ENCODE results near the gene ZNF148.

The ZNF148 gene

DNA sequence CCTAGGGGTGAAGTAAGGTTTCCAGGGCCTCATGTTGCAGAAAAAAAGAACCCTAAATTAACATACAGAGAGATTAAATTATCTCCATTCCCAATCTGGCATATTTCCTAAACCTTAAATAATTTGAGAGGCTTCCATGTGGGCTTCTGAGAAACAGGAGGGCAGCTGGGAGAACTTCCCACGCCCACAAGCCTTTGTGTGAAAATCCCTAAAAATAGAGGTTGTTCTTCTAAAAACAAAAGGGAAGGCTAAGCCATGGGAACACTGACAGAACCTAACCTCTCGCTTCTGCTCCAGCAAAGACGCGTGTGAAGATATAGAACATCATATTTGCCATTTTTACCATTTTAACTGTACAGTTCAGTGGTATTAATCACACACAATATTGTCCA, 161.8 kb downstream of the ZNF148 start:
- DNase-seq = no peak

DNA sequence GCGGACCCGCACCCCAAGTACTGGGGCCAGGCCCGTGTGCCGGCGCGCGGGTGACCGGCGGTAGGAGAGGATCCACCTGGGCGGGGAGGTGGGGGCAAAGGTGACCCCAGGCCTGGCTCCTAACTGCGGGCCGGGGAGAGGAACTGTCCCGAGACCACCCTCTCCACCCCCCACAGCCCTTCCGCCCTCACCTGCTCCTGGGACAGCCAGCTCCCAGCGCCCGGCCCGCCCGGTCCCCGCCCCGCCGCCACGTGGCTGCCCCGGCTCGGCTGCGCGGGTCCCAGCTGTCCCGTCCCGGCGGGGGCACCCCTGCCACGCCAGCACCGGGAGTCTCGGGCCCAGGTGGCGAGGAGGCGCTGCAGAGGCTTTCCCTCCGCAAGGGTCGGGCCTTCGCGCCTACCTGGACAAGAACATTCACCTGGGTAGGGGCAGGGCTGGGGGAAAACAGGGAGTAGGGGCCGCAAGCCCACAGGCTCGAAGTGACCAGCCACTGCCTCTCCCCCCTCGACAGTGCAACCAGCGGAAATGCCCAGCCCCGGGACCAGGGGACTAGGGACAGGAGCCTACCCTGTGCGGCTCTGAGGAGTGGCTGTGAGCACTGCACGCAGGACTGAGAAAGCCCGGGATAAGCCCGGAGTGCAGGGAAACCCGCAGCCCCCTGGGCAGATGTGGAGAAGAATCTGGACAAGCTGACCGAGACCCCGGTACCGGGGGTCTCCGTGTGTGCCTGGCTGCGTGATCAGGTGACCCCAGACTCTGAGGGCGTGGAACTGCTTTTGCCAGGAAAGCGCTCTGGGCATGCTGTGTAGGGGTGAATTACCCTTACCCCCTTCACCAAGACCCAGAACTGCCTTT, 162.4 kb downstream of the ZNF148 start, which contains the start of gene SLC12A8:
TSS of gene SLC12A8 (minus strand) at position 240 of the 855 bp plus-strand sequence. CDS start 1,399 bp downstream, outside the sequence.
- DNase-seq = no peak

DNA sequence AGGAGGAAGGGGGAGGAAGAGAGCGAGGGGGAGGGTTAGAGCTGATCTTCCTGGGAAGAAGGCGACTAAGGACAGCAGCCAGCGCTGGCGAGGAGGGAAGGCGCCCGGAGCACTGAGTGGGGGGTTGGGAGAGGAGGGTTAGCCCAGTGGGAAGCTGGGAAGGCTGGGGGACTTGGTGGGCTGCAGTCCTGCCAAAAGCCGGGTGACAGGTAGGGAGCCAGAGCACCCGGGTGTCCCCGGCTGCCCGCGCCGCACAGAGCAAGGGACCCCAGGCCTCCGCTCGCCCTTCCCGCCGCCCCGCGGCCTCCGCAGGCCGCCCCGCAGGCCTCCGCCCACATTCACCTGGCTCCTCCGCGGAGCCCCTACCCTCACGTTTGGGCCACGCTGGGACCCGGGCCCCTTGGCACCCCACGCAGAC, 163.0 kb downstream of the ZNF148 start:
- DNase-seq = no peak

DNA sequence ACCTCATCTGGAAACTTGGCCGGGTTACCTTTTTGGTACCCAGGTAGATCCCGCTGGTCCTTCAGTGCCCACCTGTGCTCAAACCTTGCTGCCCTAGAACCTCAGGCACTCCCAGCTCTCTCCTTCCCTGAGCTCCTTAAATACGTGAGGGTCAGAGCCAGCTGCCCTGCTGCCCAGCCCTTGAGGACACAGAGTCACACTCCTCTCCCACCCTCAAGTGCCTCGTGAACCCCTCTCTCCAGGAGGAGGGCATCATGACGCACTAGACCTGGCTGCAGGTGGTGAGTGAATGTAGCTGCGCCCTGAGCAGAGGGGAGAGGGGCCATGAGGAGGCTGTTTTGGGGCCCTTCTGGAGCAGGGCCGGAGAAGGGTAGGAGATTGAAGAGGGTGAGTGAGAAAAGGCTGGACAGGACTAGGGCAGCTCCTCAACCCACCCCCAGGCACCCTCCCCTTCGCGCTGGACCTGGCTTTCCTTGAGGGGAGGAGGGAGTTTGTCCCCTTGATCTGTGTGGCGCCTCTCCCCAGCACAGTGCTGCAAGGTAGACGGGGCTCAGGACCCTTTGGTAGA, 163.5 kb downstream of the ZNF148 start:
- DNase-seq = no peak

DNA sequence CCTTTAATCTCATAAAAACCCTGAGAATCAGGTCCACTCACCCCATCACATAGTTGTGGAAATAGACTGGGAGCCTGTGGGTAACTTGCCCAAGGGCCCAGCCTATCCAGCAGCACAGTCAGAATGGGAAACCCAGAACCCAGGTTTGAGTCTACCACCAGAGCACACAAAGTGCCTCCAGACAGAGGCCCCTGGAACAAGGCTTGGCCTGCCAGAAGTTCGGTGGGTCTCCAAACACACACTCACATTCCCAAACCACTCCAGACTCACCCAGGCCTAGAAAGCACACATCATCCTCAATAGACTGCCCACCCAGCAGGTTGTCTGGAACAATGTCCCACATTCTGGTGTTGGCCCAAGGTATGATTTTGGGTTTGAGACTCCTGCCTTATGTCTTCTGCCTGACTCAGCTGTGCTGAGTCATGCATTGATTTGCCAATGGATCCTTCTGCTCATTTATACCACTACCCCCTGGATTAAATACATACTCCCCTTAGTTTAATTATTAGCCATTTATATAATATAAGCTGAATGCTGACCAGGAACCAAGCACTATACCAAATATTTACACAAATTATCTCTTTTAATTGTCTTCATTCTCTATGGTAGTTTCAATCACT, 167.1 kb downstream of the ZNF148 start:
- no peak for DNase-seq

DNA sequence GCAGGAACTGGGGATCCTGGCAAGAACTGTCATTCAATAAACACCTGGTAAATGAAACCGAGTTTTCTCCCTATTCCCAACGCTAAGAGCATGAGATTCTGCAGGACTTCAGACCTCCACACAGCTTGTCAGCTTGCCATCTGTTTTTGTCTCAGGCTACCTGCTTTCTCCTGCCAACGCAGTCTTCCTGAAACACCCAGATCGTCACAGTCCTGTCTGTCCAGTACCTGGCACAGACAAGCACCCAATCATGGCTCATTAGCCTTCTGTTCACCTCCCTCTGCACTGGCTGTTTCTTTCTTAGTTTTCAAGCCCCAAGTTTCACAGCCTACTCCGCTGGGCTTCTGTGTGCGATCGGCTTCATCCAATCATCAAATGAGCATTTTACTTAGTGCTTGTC, 167.6 kb downstream of the ZNF148 start:
- DNase-seq = no peak

DNA sequence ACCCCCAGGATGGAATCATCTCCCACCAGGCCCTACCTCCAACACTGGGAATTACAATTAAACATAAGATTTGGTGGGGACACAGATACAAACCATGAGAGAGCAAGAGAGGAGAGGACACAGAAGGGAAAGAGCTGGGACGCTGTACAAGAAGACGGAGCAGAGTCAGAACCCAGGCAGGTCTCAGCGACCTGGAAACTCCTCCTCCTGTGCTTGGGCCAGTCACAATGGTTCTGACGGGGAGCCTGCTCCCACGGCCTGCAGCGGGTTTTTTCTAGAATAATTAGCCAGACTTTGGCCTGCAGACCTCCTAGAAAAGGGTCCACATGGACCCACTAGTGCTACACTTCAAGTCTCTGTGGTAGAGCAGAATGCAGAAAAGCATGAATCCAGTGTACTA, 168.2 kb downstream of the ZNF148 start:
- no peak for DNase-seq

DNA sequence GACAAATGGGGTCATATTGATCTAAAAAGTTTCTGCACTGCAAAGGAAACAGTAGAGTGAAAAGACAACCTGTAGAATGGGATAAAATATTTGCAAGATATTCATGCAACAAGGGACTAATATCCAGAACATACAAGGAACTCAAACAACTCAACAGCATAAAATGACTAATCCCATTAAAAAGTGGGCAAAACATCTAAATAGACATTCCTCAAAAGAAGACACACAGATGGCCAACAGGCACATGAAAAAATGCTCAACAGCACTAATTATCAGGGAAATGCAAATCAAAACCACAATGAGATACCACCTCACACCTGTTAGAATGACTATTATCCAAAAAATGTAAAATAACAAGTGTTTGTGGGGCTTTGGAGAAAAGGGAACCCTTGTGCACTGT, 171.4 kb downstream of the ZNF148 start:
- DNase-seq = no peak

DNA sequence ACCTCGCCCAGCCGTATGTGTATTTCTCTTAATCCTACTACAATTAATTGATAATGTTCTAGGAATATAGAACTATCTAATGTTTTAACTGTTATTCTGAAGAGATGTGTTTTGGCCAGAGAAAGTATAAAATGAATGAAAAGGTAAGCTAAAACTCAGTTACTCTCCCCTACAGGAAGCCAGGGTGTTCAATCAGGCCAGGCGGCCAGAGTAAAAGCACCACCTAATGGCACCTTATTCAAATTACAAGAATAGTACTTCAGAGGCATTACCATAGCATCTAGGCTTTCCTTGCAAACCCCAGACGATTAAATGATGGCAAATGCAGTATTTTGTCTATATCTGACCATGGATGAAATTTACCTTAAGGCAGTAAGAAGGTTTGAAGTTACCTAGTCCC, 172.9 kb downstream of the ZNF148 start:
- DNase-seq = peak; percentile 39

DNA sequence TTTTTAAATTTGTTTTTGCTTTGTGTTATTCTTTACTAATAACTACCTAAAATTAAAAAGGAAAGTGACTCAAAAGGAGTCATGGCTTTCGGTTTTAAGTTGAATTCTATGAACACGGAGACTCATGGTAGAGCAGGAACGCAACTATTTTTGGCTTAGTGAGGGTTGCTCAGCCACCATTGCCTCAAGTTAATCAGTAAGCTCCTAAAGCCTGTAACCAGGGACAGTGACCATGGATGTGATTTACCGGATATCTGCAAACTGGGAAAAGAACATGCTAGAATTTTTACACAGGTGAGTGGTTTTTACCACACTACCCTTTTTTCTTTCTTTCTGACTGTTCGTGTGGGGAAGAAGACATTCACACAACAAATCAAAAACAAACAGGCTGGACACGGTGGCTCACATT, 174.4 kb downstream of the ZNF148 start:
- peak; percentile 45 for DNase-seq

DNA sequence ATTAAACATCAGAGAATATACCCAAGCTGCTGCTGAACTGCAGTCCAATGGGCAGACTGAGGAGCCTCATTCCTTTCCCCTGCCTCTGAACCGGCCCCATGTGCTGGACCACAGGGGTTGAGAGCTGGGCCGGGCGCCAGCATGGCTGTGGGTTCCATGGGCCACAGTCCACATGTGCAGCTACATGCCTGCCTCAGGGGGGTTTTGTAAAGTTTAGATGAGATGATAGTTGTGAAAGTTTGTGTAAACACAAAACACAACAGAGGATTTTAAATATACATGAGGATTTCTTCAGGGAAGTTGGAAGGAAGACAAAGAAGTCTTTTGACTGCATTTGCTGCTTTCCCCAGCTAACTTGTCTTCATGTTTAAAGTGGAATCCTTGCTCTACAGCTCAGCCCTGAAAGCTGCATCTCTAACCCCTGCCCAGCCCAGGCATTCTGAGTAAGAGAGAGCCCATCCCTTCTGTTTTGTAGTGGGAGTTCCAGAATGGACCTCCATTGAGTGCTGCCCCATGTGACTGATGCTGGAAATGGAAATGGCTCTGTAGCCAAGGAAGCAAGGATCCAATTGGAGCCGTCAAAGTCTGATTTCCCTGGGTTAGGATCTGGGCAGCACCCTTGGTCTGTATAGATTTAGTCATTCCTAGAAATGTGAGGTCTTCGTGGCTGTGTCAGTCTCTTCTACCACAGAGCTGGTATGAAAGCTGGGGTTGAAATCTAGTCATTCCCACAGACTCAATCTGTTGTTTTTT, 180.1 kb downstream of the ZNF148 start:
- peak; percentile 48 for DNase-seq

DNA sequence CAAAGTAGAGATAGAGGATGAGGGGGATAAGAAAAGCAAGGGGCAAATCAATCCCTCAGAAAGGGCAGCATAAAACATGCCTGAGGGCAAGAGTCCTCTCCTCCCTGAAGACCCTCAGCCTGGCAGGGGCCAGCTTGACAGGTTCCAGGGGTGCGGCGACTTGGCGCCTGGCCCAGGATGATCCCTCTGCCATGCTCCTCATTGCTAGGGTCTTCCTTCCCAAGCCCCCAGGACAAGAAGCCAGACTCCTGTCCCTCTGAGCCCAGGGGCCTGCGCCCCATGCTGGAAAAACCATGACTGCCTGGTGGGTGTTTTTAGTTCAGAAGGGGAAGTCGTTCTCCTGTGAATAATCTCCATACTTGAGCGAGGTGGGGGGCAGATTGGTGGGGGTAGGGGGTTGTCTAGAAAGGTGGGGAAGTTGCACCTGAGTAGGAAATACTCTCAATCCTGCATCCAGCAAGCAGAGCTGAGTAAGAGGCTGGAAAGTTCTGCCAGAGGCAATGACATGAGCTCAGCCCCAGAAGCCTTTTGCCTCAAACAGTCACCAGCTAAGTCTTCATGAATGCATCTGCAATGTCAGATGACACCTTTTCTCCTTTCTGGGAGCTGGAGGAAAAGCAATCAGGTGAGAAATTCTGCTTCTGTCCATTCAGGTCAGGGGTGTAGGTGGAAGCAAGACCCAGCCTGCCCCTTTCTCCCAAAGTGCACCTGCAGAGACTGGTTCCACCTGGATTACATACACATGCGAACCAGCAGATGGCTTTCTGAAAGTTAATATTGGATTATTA, 180.9 kb downstream of the ZNF148 start:
- DNase-seq = no peak

DNA sequence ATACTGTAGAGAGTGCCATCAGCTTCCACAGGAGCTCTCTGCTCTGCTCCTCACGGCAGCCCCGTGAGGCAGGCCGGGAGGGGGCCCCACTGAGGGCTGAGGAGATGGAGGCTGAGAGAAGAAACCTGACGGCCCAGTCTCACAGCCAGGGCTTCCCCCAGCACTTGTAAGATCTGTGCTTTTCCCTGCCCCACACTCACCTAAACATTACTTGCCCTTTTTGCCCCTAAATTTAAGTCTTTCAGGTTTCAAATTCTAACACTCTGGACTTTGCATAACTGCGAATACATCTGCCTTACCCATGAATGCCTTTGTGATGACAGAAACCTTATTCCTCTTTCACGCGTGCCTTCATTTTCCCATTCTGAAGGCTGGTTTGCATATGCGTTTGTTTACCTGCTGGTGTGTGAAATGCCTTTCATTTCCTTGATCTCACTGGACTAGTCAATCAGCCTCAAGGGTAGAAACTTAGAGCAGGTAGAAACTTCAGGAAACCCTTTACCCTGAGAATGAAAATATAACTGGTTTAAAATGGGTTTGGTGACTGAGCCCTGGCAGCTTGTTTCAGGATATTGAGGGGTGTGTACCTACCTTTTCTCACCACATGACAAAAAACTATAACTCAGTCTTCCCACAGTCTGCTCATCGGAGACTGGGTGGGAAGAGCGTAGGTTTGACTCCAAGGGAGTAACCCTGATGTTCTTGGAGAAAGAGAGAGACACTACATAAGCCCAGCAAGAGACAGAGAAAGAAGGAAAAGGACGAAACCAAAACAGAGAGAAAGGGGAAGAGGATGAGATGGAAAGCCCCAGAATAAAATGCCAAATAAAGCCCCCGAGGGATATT, 182.7 kb downstream of the ZNF148 start:
- no peak for DNase-seq

DNA sequence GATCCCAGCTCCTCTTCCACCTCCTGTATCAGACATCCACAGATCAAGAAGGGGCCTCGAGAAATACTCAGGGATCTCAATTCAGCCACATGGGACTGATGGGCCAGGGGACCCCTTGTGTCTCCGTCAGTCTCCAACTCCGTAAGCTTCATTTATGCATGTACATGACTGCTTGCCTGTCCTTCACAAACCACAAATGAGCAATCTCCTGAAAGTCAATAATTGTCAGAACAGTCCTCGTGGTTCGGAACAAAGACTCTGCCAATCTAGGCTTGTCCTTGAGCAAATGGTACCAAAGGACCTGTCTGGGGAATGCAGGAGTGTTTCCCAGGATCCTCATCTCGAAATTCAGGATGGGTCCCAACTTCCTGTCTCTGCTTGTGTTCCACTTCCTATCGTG, 183.4 kb downstream of the ZNF148 start:
- DNase-seq = no peak

DNA sequence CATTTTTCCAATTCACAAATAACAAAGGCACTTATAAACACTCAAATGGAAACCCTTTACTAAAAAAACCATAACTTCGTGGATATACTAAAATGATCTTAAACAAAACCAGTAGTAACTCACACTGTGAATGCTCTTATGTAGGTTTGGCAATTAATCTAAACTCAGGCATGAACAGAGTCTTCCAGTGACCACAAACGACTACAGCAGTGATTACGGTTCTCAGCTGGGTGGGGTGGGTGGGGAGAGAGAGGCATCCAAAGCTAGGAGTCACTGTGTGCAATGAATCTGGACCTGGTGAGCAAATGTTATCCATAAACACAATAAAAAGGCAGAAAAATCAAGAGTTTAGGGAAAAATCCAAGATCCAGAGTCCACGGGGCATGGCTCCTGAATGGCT, 183.9 kb downstream of the ZNF148 start:
- no peak for DNase-seq

DNA sequence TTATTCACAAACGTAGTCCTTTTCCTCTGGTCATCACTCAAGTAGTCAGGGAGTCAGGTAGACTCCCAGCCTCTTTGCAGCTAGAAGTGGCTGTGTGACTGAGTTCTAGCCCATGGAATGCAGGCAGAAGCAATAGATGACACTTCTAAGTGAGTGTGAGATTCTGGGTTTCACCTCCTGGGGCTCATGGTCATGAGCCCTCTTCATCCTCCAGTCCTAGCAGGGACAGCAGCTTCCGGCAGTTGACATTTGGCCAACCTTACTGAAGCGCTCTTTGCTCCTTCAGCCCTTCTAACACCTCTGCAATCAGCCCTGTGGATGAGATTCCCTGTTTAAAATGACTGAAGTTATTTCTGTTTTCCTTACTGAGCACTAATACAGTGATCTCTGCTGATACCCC, 184.3 kb downstream of the ZNF148 start:
- DNase-seq = no peak

DNA sequence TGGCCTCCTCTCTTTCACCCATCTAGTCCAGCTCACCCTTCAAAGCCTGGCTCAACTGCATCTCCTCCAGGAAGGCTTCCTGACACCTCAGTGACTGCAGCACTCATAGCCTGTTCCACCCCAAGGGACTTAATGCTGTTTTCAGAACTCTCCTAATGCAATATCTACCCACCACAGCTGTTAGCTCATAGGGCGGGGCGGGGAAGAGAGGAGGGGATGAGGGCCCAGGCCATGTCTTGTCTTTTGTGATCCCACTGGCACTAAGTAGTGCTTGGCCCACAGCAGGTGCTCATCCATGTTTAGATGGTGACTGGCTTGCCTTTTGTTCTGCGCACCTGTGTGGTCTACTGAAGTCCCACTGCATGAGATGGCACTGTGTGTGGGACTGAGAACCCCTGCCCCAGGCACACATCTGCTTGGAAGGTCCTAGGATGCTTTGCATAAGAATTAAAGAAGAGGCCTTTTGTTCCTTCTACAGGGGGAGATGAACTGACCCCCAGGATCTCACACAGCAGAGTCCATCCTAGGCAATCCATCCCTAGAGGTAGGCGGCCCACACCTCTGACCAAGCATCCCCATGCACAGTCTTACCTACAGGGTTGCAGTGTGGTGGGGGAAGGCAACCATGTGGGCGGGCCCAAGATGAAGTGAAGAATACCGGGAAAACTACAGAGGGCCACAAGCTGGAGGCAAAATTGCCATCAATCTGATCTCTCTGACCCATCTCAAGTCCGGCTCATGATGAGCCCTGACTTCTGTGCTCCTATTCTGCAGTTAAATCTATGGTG, 185.6 kb downstream of the ZNF148 start:
- no peak for DNase-seq

DNA sequence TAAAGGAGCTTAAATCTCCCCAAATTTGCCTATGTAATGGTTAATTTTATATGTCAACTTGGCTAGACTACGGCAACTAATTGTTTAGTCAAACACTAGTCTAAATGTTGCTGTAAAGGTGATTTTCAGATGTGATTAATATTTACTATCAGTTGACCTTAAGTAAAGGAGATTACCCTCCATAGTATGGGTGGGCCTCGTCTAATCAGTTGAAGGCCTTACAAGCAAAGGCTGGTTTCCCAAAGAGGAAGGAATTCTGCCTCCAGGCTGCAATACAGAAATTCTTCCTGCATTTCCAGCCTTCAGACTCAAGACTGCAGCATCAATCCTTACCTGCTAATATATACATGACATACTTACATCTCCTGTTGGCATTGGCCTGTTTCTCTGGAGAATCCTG, 186.2 kb downstream of the ZNF148 start:
- no peak for DNase-seq

DNA sequence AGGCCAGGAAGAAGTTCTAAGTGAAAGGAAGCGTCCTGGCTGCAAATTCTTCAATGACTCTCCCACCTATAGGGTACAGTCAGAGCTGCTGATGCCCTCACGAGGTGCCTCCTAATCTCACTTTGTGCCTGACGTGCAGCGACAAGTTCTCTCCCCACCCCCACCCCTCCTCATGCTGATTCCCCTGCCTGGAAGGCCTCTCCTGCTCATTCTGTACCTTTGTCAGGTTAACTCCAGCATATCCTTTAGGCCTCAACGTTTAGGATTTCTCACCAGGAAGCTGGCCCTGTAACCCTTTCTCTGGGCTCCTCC, 187.6 kb downstream of the ZNF148 start:
- DNase-seq = no peak

DNA sequence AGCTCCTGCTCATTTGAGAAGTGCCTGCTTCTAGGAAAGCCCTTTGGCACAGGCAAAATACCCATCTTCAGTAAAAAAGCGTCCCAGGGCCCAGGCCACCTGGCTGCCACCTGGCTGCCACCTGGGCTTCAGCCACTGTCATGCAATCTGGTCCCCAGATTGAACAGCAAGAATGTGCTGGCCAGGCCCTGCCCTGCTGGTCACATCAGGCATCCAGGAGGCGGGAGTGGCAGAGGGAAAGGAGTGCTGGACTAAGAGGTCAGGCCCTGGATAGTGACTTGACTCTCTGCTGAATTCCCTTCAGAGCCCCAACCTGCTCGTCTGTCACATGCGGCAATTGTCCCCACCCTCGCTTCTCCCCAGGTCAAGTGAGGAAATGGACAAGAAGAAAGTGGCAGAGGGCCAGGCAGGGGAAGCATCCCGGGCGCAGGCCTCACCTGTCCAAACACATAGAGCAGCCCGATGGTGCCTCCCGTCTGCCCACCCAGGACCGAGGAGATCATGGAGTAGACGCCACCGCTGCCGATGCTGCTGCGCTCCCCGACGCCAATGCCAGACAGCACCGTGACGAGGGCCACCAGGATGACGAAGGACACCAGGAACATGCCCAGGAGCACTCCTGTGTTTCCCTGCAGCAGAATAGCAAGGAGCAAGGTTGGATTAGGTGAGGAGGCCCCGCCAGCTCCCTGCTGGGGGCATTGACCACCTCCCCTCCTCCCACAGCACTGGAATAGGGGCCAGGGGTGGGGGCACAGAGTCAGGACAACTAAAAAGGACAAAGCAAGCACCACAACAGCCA, 188.1 kb downstream of the ZNF148 start:
- no peak for DNase-seq

Measured in activated CD4-positive, alpha-beta T cell treated with anti-CD3 and anti-CD28 coated beads, Interleukin-10, Interleukin-2, amounts not matched to agents 100 ng/mL and 50 ng/mL, durations not matched to agents 16 hours and 8 hours (primary cell).